Tibial artery (tissue), 4 donors: ENCODE measurements around the gene HNRNPUL1.
A peak's percentile ranks its signal among the peaks of the same experiment; 100 is the strongest.
"Not testable (repeated sequence)": the region's sequence is repeated elsewhere in the genome, so short reads cannot be mapped to it uniquely, and the experiment has no call there.

Experiments used
- DNase-seq, 2 donors: peaks; one replicate each; pipeline ENCODE4 v3.0.0-alpha.2; 2019
- H3K27ac ChIP-seq, 2 donors: fragments of 200-600 bp; sonication (generic) in 1 of 2; 1 replicate in 1 of 2; 2 replicates in 1 of 2; pipeline ENCODE4 v1.5.1; 2018 to 2019; ENCODE audit warnings: mild to moderate bottlenecking in 1 of 2
- H3K27me3 ChIP-seq, 2 donors: fragments of 200-600 bp; sonication (generic) in 1 of 2; one replicate each; pipeline versions ENCODE4 v1.5.1 to v1.6.0; 2016 to 2019
- H3K36me3 ChIP-seq, 3 donors: fragments of 200-600 bp; sonication (generic) in 2 of 3; one replicate each; pipeline ENCODE4 v1.5.1; 2016 to 2019; ENCODE audit warnings: mild to moderate bottlenecking in 2 of 3
- H3K4me1 ChIP-seq, 4 donors: fragments of 200-600 bp; sonication (generic) in 2 of 4; 1 replicate in 3 of 4; 2 replicates in 1 of 4; pipeline ENCODE4 v1.5.1; 2016 to 2019
- H3K4me3 ChIP-seq, 2 donors: fragments of 200-600 bp; sonication (generic) in 1 of 2; 1 replicate in 1 of 2; 2 replicates in 1 of 2; pipeline ENCODE4 v1.5.1; 2018 to 2019; ENCODE audit warnings: mild to moderate bottlenecking in 2 of 2
- H3K9me3 ChIP-seq, 3 donors: fragments of 200-600 bp; sonication (generic) in 1 of 3; one replicate each; pipeline ENCODE4 v1.5.1; 2016 to 2019
- intact Hi-C: fragments of 100-400 bp; cut with DNase I; formaldehyde crosslinking; loops from one replicate; pipeline ENCODE4 v1.15.0; 2023; ENCODE audit warnings: low total_unique reads
- TF ChIP-seq, protein P1 (sequence below), 2 experiments: fragments of 200-600 bp in 1 of 2; fragments of 450-650 bp in 1 of 2; IDR thresholded peaks; one replicate each; pipeline ENCODE4 v1.5.1; 2017 to 2019; ENCODE audit warnings: antibody characterized with exemption in 2 of 2, mild to moderate bottlenecking in 1 of 2, moderate library complexity in 1 of 2

The HNRNPUL1 gene

DNA sequence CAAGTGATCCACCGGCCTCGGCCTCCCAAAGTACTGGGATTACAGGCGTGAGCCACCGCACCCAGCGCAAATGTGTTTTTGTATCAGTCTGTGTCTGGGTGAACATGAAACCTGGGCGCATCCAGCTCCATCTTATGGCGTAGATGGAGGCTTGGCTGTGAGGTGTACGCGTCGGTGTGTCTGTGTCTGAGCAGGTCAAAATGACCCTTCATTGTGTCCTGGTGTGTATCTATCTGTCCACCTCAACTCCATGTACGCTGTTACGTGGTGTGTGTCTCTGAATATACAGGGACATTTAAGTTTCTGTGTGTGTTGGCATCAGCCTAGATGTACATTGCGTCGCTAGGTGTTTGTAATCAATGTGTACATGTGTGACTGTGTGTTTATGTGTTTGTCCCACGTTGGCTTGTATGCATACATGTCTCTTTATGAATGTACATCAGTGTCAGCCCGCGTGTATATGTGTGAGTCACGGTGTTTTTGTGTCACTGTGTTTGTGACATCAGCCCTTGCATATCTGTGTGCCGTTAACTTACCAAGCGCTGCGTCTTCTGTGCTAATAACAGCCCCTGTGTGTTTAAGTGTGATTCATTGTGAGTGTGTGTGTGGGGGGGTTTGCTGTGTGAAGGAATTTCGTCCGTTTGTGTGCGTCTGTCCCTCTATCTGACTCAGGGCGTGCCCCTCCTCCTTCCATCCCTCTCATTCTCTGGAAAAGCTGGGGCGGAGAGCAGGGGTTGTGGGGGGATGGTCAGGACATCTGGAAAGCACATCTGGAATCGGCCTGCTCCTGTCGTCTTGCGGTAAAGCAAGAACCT lies 38.7 kb upstream of the HNRNPUL1 start:
- peak; percentile 88 to 90 for DNase-seq
- peak overlapping the region; percentile 53 to 56 for H3K4me3 ChIP-seq
- TF ChIP-seq, protein P1, sequence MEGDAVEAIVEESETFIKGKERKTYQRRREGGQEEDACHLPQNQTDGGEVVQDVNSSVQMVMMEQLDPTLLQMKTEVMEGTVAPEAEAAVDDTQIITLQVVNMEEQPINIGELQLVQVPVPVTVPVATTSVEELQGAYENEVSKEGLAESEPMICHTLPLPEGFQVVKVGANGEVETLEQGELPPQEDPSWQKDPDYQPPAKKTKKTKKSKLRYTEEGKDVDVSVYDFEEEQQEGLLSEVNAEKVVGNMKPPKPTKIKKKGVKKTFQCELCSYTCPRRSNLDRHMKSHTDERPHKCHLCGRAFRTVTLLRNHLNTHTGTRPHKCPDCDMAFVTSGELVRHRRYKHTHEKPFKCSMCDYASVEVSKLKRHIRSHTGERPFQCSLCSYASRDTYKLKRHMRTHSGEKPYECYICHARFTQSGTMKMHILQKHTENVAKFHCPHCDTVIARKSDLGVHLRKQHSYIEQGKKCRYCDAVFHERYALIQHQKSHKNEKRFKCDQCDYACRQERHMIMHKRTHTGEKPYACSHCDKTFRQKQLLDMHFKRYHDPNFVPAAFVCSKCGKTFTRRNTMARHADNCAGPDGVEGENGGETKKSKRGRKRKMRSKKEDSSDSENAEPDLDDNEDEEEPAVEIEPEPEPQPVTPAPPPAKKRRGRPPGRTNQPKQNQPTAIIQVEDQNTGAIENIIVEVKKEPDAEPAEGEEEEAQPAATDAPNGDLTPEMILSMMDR (IDR thresholded peaks at IDR 0.05), result no peak
- H3K9me3 ChIP-seq, result no peaks in the 10 kb centered on the region
- peaks cover 0 to 79% (median 50%) of the 10 kb centered on the region in 4 donors for H3K4me1 ChIP-seq
- intact Hi-C loops, result loop anchor here (5.0 kb wide), 1 partner anchor 37 kb away; the partner anchor contains the start of gene HNRNPUL1
- peak overlapping the region; percentile 97 to 99 for H3K27ac ChIP-seq
- H3K36me3 ChIP-seq, result peaks cover 9 to 18% (median 15%) of the 10 kb centered on the region in 3 donors
- H3K27me3 ChIP-seq, result no peaks in the 10 kb centered on the region

DNA sequence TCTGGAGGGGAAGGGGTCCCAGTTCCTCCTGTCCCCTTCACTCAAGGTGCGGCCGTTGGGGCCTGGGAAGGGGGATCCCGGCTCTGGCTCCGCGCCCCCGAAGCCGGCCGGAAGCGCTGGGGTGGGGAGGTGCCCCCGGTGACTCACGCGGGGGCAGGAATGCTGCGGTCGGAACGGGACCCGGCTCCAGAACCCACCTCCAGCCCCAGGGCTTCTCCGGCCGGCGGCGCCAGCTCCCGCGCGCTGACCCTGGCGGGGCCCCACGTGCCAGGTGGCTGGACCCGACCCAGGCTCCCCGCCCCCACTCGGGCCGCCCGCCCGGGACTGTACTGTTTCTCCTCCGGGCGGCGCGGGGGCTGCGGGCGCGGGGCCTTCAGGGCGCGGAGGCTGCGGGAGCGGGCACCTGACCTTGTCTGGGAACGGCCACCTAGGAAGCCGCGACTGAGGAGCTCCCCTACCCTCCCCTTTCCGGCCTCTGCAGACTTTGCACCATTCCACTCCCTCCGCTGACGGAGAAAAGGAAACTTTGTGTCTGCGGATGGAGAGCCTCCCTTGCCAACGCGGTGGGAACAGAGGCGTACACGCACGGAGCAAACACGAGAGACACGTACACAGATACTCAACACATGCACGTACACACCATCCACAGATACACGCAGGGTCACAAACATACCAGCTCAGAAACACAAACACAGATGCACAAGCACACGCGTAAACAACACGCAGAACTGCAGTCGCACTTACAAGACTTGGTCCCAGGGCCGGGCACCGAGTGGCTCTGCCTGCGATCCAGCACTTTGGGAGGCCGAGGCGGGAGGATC lies 37.9 kb upstream of the HNRNPUL1 start:
- peak; percentile 68 to 92 for DNase-seq
- peak overlapping the region; percentile 53 to 56 for H3K4me3 ChIP-seq
- no peaks in the 10 kb centered on the region for H3K9me3 ChIP-seq
- H3K27ac ChIP-seq, result peak overlapping the region; percentile 97 to 99
- H3K27me3 ChIP-seq, result no peaks in the 10 kb centered on the region
- intact Hi-C loops, result loop anchor here (5.0 kb wide), 1 partner anchor 36 kb away; the partner anchor contains the start of gene HNRNPUL1
- peaks cover 0 to 71% (median 42%) of the 10 kb centered on the region in 4 donors for H3K4me1 ChIP-seq
- TF ChIP-seq, protein P1 (IDR thresholded peaks at IDR 0.05), result no peak
- H3K36me3 ChIP-seq, result peaks cover 11 to 17% (median 13%) of the 10 kb centered on the region in 3 donors

DNA sequence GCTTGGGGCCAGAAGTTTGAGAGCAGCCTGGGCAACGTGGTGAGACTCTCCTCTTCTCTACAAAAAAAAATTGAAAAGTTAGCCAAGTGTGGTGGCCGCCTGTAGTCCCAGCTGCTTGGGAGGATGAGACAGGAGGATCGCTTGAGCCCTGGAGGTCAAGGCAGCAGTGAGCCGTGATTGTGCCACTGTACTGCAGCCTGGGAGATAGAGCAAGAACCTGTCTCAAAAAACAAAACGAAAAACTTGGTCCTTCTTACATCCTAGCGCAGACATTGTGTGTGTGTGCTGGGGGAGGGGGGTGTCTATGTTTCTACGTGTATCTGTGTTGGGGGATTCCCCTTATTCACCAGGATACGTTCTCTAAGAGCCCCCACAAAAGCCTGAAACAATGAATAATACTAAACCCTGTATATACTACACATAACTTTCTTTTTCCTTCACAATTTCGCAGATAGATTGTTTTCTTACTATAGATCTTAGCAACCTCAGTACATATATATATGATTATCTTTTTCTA lies 37.2 kb upstream of the HNRNPUL1 start:
- Histone ChIP-seq H3K27me3 (no peaks in the 10 kb centered on the region), H3K36me3 (peaks cover 6 to 17% (median 10%) of the 10 kb centered on the region in 3 donors), H3K27ac (peak overlapping the region; percentile 97 to 99), H3K4me3 (peak overlapping the region; percentile 53 to 56), H3K9me3 (no peaks in the 10 kb centered on the region), H3K4me1 (peaks cover 0 to 64% (median 39%) of the 10 kb centered on the region in 4 donors)
- no peak for DNase-seq
- TF ChIP-seq, protein P1 (IDR thresholded peaks at IDR 0.05), result no peak
- intact Hi-C loops, result loop anchor here (5.0 kb wide), 1 partner anchor 35 kb away; the partner anchor contains the start of gene HNRNPUL1

DNA sequence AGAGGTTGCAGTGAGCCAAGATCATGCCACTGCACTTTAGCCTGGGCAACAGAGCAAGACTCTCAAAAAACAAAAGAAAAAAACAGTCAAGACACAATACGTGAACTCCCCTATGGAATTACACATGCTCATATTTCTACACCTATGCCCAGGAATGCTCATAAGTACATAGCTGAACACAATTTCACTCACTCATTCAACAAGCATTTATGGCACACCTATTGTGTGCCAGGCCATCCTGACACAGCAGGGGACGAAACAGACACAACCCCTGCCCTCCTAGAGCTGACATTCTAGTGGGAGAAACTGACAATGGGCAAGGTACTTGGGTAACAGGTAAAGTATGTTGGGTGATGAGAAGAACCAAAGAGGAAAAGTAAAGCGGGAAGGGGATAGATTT lies 35.7 kb upstream of the HNRNPUL1 start:
- H3K4me3 ChIP-seq, result no peak overlapping the region
- DNase-seq, result no peak
- H3K27ac ChIP-seq, result peak overlapping the region in 1 of 2 donors; percentile 99
- intact Hi-C loops, result loop anchor here (5.0 kb wide), 1 partner anchor 34 kb away; the partner anchor contains the start of gene HNRNPUL1
- peaks cover 0 to 50% (median 32%) of the 10 kb centered on the region in 4 donors for H3K4me1 ChIP-seq
- peaks cover 21 to 29% (median 22%) of the 10 kb centered on the region in 3 donors for H3K36me3 ChIP-seq
- H3K9me3 ChIP-seq, result no peaks in the 10 kb centered on the region
- H3K27me3 ChIP-seq, result no peaks in the 10 kb centered on the region
- TF ChIP-seq, protein P1 (IDR thresholded peaks at IDR 0.05), result no peak

DNA sequence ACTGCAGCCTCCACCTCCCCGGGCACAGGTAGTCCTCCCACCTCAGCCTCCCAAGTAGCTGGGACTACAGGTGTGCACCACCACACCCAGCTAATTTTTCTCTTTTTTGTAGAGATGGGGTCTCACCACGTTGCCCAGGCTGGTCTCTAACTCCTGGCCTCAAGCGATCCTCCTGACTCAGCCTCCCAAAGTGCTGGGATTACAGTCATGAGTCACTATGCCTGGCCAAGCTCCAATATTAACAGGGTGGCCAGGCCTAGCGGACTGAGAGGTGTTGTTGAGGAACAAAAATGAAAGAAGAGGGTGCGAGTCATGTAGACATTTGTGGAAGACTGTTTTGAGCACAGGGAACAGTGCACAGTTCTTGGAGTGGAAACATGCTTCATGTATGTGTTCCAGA lies 34.8 kb upstream of the HNRNPUL1 start:
- not testable (repeated sequence) for H3K9me3 ChIP-seq, H3K27me3 ChIP-seq, H3K4me3 ChIP-seq, DNase-seq
- H3K4me1 ChIP-seq, result peaks cover 0 to 42% (median 24%) of the 10 kb centered on the region in 4 donors
- intact Hi-C loops, result loop anchor here (5.0 kb wide), 1 partner anchor 33 kb away; the partner anchor contains the start of gene HNRNPUL1
- H3K36me3 ChIP-seq, result peaks cover 28 to 37% (median 30%) of the 10 kb centered on the region in 3 donors
- H3K27ac ChIP-seq, result peak overlapping the region; percentile 33 to 44
